Measurements from ENCODE around the gene CNOT4.

GRCh38 chr7:135326636-135327280 is 183.1 kb downstream of the CNOT4 start:
- TF ChIP-seq PBX3 (IDR thresholded peaks at IDR 0.05) (no peak), CTCF (IDR thresholded peaks at IDR 0.05) (no peak), FOSB (CRISPR knock-in tag; IDR thresholded peaks at IDR 0.05) (no peak), EP300 (IDR thresholded peaks at IDR 0.05) (no peak), CEBPB (IDR thresholded peaks at IDR 0.05) (no peak), BHLHE40 (IDR thresholded peaks at IDR 0.05; ENCODE audit: low read depth, low read length) (no peak), NR3C1 (IDR thresholded peaks at IDR 0.05) (no peak), RNF2 (IDR thresholded peaks at IDR 0.05; ENCODE audit: borderline replicate concordance, low read depth) (no peak), ZSCAN20 (CRISPR knock-in tag; IDR thresholded peaks at IDR 0.05) (no peak), MAFK (IDR thresholded peaks at IDR 0.05; ENCODE audit: partially characterized antibody) (no peak), CHD2 (IDR thresholded peaks at IDR 0.05; ENCODE audit: low read length, partially characterized antibody) (no peak), SMC3 (IDR thresholded peaks at IDR 0.05) (no peak), MAX (IDR thresholded peaks at IDR 0.05) (no peak)
- TF ChIP-seq, protein P1, sequence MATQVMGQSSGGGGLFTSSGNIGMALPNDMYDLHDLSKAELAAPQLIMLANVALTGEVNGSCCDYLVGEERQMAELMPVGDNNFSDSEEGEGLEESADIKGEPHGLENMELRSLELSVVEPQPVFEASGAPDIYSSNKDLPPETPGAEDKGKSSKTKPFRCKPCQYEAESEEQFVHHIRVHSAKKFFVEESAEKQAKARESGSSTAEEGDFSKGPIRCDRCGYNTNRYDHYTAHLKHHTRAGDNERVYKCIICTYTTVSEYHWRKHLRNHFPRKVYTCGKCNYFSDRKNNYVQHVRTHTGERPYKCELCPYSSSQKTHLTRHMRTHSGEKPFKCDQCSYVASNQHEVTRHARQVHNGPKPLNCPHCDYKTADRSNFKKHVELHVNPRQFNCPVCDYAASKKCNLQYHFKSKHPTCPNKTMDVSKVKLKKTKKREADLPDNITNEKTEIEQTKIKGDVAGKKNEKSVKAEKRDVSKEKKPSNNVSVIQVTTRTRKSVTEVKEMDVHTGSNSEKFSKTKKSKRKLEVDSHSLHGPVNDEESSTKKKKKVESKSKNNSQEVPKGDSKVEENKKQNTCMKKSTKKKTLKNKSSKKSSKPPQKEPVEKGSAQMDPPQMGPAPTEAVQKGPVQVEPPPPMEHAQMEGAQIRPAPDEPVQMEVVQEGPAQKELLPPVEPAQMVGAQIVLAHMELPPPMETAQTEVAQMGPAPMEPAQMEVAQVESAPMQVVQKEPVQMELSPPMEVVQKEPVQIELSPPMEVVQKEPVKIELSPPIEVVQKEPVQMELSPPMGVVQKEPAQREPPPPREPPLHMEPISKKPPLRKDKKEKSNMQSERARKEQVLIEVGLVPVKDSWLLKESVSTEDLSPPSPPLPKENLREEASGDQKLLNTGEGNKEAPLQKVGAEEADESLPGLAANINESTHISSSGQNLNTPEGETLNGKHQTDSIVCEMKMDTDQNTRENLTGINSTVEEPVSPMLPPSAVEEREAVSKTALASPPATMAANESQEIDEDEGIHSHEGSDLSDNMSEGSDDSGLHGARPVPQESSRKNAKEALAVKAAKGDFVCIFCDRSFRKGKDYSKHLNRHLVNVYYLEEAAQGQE (IDR thresholded peaks at IDR 0.05), result no peak
